Uterus (tissue), 2 donors: ENCODE measurements around the gene SLIT3.

ENCODE experiments used
- CTCF ChIP-seq, 4 experiments: fragments of 200-600 bp in 2 of 4; fragments of 450-650 bp in 2 of 4; sonication (generic) in 2 of 4; IDR thresholded peaks; one replicate each; pipeline ENCODE4 v1.5.1; 2016 to 2019; ENCODE audit warnings: antibody characterized with exemption in 4 of 4, mild to moderate bottlenecking in 2 of 4, moderate library complexity in 1 of 4
- POLR2A ChIP-seq, 2 donors: fragments of 450-650 bp; IDR thresholded peaks; one replicate each; pipeline ENCODE4 v1.6.1; 2016; ENCODE audit warnings: antibody characterized with exemption in 2 of 2, mild to moderate bottlenecking in 1 of 2, moderate library complexity in 1 of 2

GRCh38 chr5:168978500-168978899, 322.4 kb downstream of the SLIT3 start:
- no peak for TF ChIP-seq POLR2A (IDR thresholded peaks at IDR 0.05)
- TF ChIP-seq CTCF (IDR thresholded peaks at IDR 0.05), result no peak
